ENCODE data around the gene RBL1. TPM values are rescaled to one million over a fixed set of nuclear protein-coding genes. Genes with fewer than 3 reads are reported as not detected.

RBL1 gene
- polyA plus RNA-seq, 1 donor: 6.4 TPM

GRCh38 chr20:36951198-36951978, 144.4 kb downstream of the RBL1 start, which contains the start of gene SAMHD1:
Gene SAMHD1, minus strand, starts transcription at chr20:36951708. Its CDS starts 65 bp downstream, at chr20:36951643.
- DNase-seq (ENCODE audit: low read depth): peak; percentile 91

- no peak for DNase-seq (ENCODE audit: low read depth)
Measured at GRCh38 chr20:36950414-36951197, 145.2 kb downstream of the RBL1 start.

Other genes with a start within 250 kb of the RBL1 start
- 0.40 TPM for gene TLDC2, start 219.9 kb downstream of the RBL1 start, polyA plus RNA-seq (ENCODE audit: insufficient read length)
- gene SAMHD1, start 144.3 kb downstream of the RBL1 start, polyA plus RNA-seq (ENCODE audit: insufficient read length): 24.6 TPM
- gene RPN2, start 83.3 kb upstream of the RBL1 start, polyA plus RNA-seq (ENCODE audit: insufficient read length): 152 TPM
- gene MROH8, start 83.6 kb upstream of the RBL1 start, polyA plus RNA-seq (ENCODE audit: insufficient read length): 6.2 TPM
- gene GHRH, start 165.8 kb upstream of the RBL1 start, polyA plus RNA-seq (ENCODE audit: insufficient read length): not detected
- 35.9 TPM for gene MANBAL, start 193.7 kb upstream of the RBL1 start, polyA plus RNA-seq (ENCODE audit: insufficient read length)

All from forelimb muscle (tissue), 1 donor.